ENCODE results near the gene HLA-DPB1.
"Not testable (repeated sequence)": the region's sequence is repeated elsewhere in the genome, so short reads cannot be mapped to it uniquely, and the experiment has no call there.

HLA-DPB1 gene

GRCh38 chr6:33091957-33092356, 16.2 kb downstream of the HLA-DPB1 start:
- H3K9me3 Mint-ChIP-seq = no peaks in the 10 kb centered on the region
- peak in 1 of 2 donors; percentile 51 for DNase-seq (ENCODE audit: low spot score in 2 of 2)
- H3K27ac Mint-ChIP-seq (ENCODE audit: low read depth) = peak overlapping the region; percentile 29
- H3K36me3 Mint-ChIP-seq (ENCODE audit: insufficient read depth) = peaks cover 11% of the 10 kb centered on the region
- peaks cover 12% of the 10 kb centered on the region for H3K4me1 Mint-ChIP-seq
- H3K27me3 Mint-ChIP-seq = peaks cover 31% of the 10 kb centered on the region
- peak; percentile 64 for ATAC-seq (replicated peaks; ENCODE audit: extremely low read depth, poor library complexity, severe bottlenecking)
- H3K4me3 Mint-ChIP-seq = no peak overlapping the region

GRCh38 chr6:33092385-33092784, 16.6 kb downstream of the HLA-DPB1 start:
- ATAC-seq (replicated peaks; ENCODE audit: extremely low read depth, poor library complexity, severe bottlenecking) (no peak), DNase-seq (ENCODE audit: low spot score in 2 of 2) (no peak)
- H3K9me3 Mint-ChIP-seq = peaks cover under 1% of the 10 kb centered on the region
- no peak overlapping the region for H3K4me3 Mint-ChIP-seq
- peaks cover 8% of the 10 kb centered on the region for H3K36me3 Mint-ChIP-seq (ENCODE audit: insufficient read depth)
- peak overlapping the region; percentile 29 for H3K27ac Mint-ChIP-seq (ENCODE audit: low read depth)
- peaks cover 35% of the 10 kb centered on the region for H3K27me3 Mint-ChIP-seq
- peaks cover 12% of the 10 kb centered on the region for H3K4me1 Mint-ChIP-seq

GRCh38 chr6:33093855-33094254, 18.1 kb downstream of the HLA-DPB1 start:
- Mint-ChIP-seq H3K27ac (ENCODE audit: low read depth) (no peak overlapping the region), H3K36me3 (ENCODE audit: insufficient read depth) (peaks cover 5% of the 10 kb centered on the region), H3K4me1 (peaks cover 7% of the 10 kb centered on the region), H3K9me3 (peaks cover 9% of the 10 kb centered on the region), H3K27me3 (peaks cover 50% of the 10 kb centered on the region), H3K4me3 (no peak overlapping the region)
- ATAC-seq (replicated peaks; ENCODE audit: extremely low read depth, poor library complexity, severe bottlenecking) (no peak), DNase-seq (ENCODE audit: low spot score in 2 of 2) (no peak)

- peaks cover 13% of the 10 kb centered on the region for H3K9me3 Mint-ChIP-seq
- H3K27me3 Mint-ChIP-seq = peaks cover 60% of the 10 kb centered on the region
- ATAC-seq (replicated peaks; ENCODE audit: extremely low read depth, poor library complexity, severe bottlenecking) (no peak), DNase-seq (ENCODE audit: low spot score in 2 of 2) (no peak)
- no peak overlapping the region for H3K4me3 Mint-ChIP-seq
- H3K36me3 Mint-ChIP-seq (ENCODE audit: insufficient read depth) = peaks cover 5% of the 10 kb centered on the region
- H3K27ac Mint-ChIP-seq (ENCODE audit: low read depth) = no peak overlapping the region
- H3K4me1 Mint-ChIP-seq = peaks cover 7% of the 10 kb centered on the region
Measured at GRCh38 chr6:33095681-33096080, 19.9 kb downstream of the HLA-DPB1 start.

- Mint-ChIP-seq H3K9me3 (peaks cover 19% of the 10 kb centered on the region), H3K27me3 (peaks cover 58% of the 10 kb centered on the region)
- not testable (repeated sequence) for ATAC-seq (replicated peaks; ENCODE audit: extremely low read depth, poor library complexity, severe bottlenecking); H3K4me1 Mint-ChIP-seq; DNase-seq (ENCODE audit: low spot score in 2 of 2); H3K27ac Mint-ChIP-seq (ENCODE audit: low read depth); H3K36me3 Mint-ChIP-seq (ENCODE audit: insufficient read depth); H3K4me3 Mint-ChIP-seq
Measured at GRCh38 chr6:33101121-33101737, 25.4 kb downstream of the HLA-DPB1 start.

GRCh38 chr6:33103776-33104175, 28.0 kb downstream of the HLA-DPB1 start:
- H3K4me1 Mint-ChIP-seq = no peaks in the 10 kb centered on the region
- H3K9me3 Mint-ChIP-seq = peaks cover 10% of the 10 kb centered on the region
- no peaks in the 10 kb centered on the region for H3K36me3 Mint-ChIP-seq (ENCODE audit: insufficient read depth)
- DNase-seq (ENCODE audit: low spot score in 2 of 2) (no peak), ATAC-seq (replicated peaks; ENCODE audit: extremely low read depth, poor library complexity, severe bottlenecking) (no peak)
- H3K4me3 Mint-ChIP-seq = no peak overlapping the region
- no peak overlapping the region for H3K27ac Mint-ChIP-seq (ENCODE audit: low read depth)
- peaks cover 54% of the 10 kb centered on the region for H3K27me3 Mint-ChIP-seq

- Mint-ChIP-seq H3K27ac (ENCODE audit: low read depth) (no peak overlapping the region), H3K9me3 (peaks cover 10% of the 10 kb centered on the region), H3K4me1 (no peaks in the 10 kb centered on the region), H3K27me3 (peaks cover 54% of the 10 kb centered on the region), H3K36me3 (ENCODE audit: insufficient read depth) (no peaks in the 10 kb centered on the region), H3K4me3 (no peak overlapping the region)
- ATAC-seq (replicated peaks; ENCODE audit: extremely low read depth, poor library complexity, severe bottlenecking) = no peak
- DNase-seq (ENCODE audit: low spot score in 2 of 2) = no peak
Measured at GRCh38 chr6:33104887-33105286, 29.1 kb downstream of the HLA-DPB1 start.

GRCh38 chr6:33105386-33105785, 29.6 kb downstream of the HLA-DPB1 start:
- Mint-ChIP-seq H3K36me3 (ENCODE audit: insufficient read depth) (no peaks in the 10 kb centered on the region), H3K27ac (ENCODE audit: low read depth) (no peak overlapping the region), H3K9me3 (peaks cover 9% of the 10 kb centered on the region), H3K27me3 (peaks cover 59% of the 10 kb centered on the region), H3K4me3 (no peak overlapping the region), H3K4me1 (no peaks in the 10 kb centered on the region)
- ATAC-seq (replicated peaks; ENCODE audit: extremely low read depth, poor library complexity, severe bottlenecking) (no peak), DNase-seq (ENCODE audit: low spot score in 2 of 2) (no peak)

- Mint-ChIP-seq H3K9me3 (peaks cover 5% of the 10 kb centered on the region), H3K4me3 (no peak overlapping the region), H3K4me1 (no peaks in the 10 kb centered on the region), H3K27me3 (peaks cover 67% of the 10 kb centered on the region), H3K36me3 (ENCODE audit: insufficient read depth) (no peaks in the 10 kb centered on the region), H3K27ac (ENCODE audit: low read depth) (no peak overlapping the region)
- no peak for DNase-seq (ENCODE audit: low spot score in 2 of 2)
- ATAC-seq (replicated peaks; ENCODE audit: extremely low read depth, poor library complexity, severe bottlenecking) = no peak
Measured at GRCh38 chr6:33105916-33106871, 30.4 kb downstream of the HLA-DPB1 start.

- Mint-ChIP-seq H3K27me3 (peaks cover 75% of the 10 kb centered on the region), H3K4me3 (no peak overlapping the region), H3K9me3 (no peaks in the 10 kb centered on the region), H3K36me3 (ENCODE audit: insufficient read depth) (no peaks in the 10 kb centered on the region), H3K4me1 (no peaks in the 10 kb centered on the region), H3K27ac (ENCODE audit: low read depth) (no peak overlapping the region)
- ATAC-seq (replicated peaks; ENCODE audit: extremely low read depth, poor library complexity, severe bottlenecking) (no peak), DNase-seq (ENCODE audit: low spot score in 2 of 2) (no peak)
Measured at GRCh38 chr6:33107641-33108040, 31.9 kb downstream of the HLA-DPB1 start.

GRCh38 chr6:33108307-33108706, 32.5 kb downstream of the HLA-DPB1 start:
- Mint-ChIP-seq H3K36me3 (ENCODE audit: insufficient read depth) (peaks cover 1% of the 10 kb centered on the region), H3K4me3 (no peak overlapping the region), H3K27me3 (peaks cover 82% of the 10 kb centered on the region), H3K4me1 (no peaks in the 10 kb centered on the region), H3K27ac (ENCODE audit: low read depth) (no peak overlapping the region), H3K9me3 (no peaks in the 10 kb centered on the region)
- ATAC-seq (replicated peaks; ENCODE audit: extremely low read depth, poor library complexity, severe bottlenecking) = no peak
- DNase-seq (ENCODE audit: low spot score in 2 of 2) = no peak

- Mint-ChIP-seq H3K27ac (ENCODE audit: low read depth) (no peak overlapping the region), H3K4me3 (no peak overlapping the region), H3K9me3 (no peaks in the 10 kb centered on the region), H3K27me3 (peaks cover 90% of the 10 kb centered on the region), H3K4me1 (no peaks in the 10 kb centered on the region), H3K36me3 (ENCODE audit: insufficient read depth) (peaks cover 2% of the 10 kb centered on the region)
- DNase-seq (ENCODE audit: low spot score in 2 of 2) (peak in 1 of 2 donors; percentile 46), ATAC-seq (replicated peaks; ENCODE audit: extremely low read depth, poor library complexity, severe bottlenecking) (peak; percentile 96)
Measured at GRCh38 chr6:33112148-33112547, 36.4 kb downstream of the HLA-DPB1 start.

GRCh38 chr6:33113755-33114154, 38.0 kb downstream of the HLA-DPB1 start:
- Mint-ChIP-seq H3K4me3 (no peak overlapping the region), H3K27ac (ENCODE audit: low read depth) (no peak overlapping the region), H3K4me1 (no peaks in the 10 kb centered on the region), H3K36me3 (ENCODE audit: insufficient read depth) (peaks cover 4% of the 10 kb centered on the region), H3K27me3 (peaks cover 87% of the 10 kb centered on the region), H3K9me3 (no peaks in the 10 kb centered on the region)
- ATAC-seq (replicated peaks; ENCODE audit: extremely low read depth, poor library complexity, severe bottlenecking) = no peak
- no peak for DNase-seq (ENCODE audit: low spot score in 2 of 2)

Measured in central memory CD8-positive, alpha-beta T cell (primary cell).